HL-60 (cell line): ENCODE results near the gene ACSL5.

Experiments
- DNase-seq, 2 experiments: peaks; one replicate each; pipeline ENCODE4 v3.0.0-alpha.2; 2010 to 2020; ENCODE audit warnings: low read depth in 1 of 2, low spot score in 1 of 2
- H3K27ac ChIP-seq: fragments of 250-450 bp; sonication (Bioruptor Pico); replicated peaks from 2 replicates; pipeline ENCODE4 v1.5.1; 2020; ENCODE audit warnings: mild to moderate bottlenecking, moderate library complexity
- H3K27me3 ChIP-seq: fragments of 250-450 bp; sonication (Bioruptor Pico); 2 replicates; pipeline ENCODE4 v1.5.1; 2021; ENCODE audit warnings: mild to moderate bottlenecking, moderate library complexity; ENCODE audit not compliant: insufficient read depth, poor library complexity, severe bottlenecking
- H3K4me3 ChIP-seq: replicated peaks from 2 replicates; pipeline ENCODE4 v1.5.1; 2011; ENCODE audit warnings: mild to moderate bottlenecking, control low read depth, low read length; ENCODE audit not compliant: insufficient read depth
- CTCF ChIP-seq: IDR thresholded peaks from one replicate; pipeline ENCODE4 v1.5.1; 2011; ENCODE audit warnings: low read length, control low read depth, inconsistent platforms; ENCODE audit not compliant: insufficient read depth
- GABPA ChIP-seq: IDR thresholded peaks from 2 replicates; pipeline ENCODE4 v1.6.1; 2012; ENCODE audit warnings: low read depth
- POLR2AphosphoS5 ChIP-seq: IDR thresholded peaks from 2 replicates; pipeline ENCODE4 v1.6.1; 2012; ENCODE audit warnings: low read depth
- REST ChIP-seq: IDR thresholded peaks from 2 replicates; pipeline ENCODE4 v1.6.1; 2012; ENCODE audit warnings: low read depth; ENCODE audit not compliant: insufficient replicate concordance
- SPI1 ChIP-seq: IDR thresholded peaks from 2 replicates; pipeline ENCODE4 v1.6.1; 2012; ENCODE audit warnings: low read depth, mild to moderate bottlenecking, borderline replicate concordance

The ACSL5 gene

GRCh38 chr10:112332022-112332421 is 41.9 kb upstream of the ACSL5 start:
- no peak for TF ChIP-seq CTCF
- TF ChIP-seq GABPA: no peak
- no peak for TF ChIP-seq SPI1
- no peak for TF ChIP-seq POLR2AphosphoS5
- no peak for TF ChIP-seq REST
- no peaks in the 10 kb centered on the region for H3K27me3 ChIP-seq
- no peak overlapping the region for H3K27ac ChIP-seq
- no peak for DNase-seq
- no peak overlapping the region for H3K4me3 ChIP-seq

GRCh38 chr10:112332509-112333228 is 41.2 kb upstream of the ACSL5 start:
- Histone ChIP-seq H3K4me3 (no peak overlapping the region), H3K27me3 (no peaks in the 10 kb centered on the region), H3K27ac (no peak overlapping the region)
- TF ChIP-seq CTCF (no peak), SPI1 (no peak), GABPA (no peak), REST (no peak), POLR2AphosphoS5 (no peak)
- no peak for DNase-seq

- no peak for DNase-seq
- no peak for TF ChIP-seq GABPA
- no peak for TF ChIP-seq POLR2AphosphoS5
- no peak for TF ChIP-seq SPI1
- no peak for TF ChIP-seq REST
- no peak for TF ChIP-seq CTCF
- Histone ChIP-seq H3K27me3 (no peaks in the 10 kb centered on the region), H3K27ac (no peak overlapping the region), H3K4me3 (no peak overlapping the region)
These were observed 40.5 kb upstream of the ACSL5 start for GRCh38 chr10:112333452-112333851.
